ENCODE data around the gene PKMYT1. TPM values are rescaled to one million over a fixed set of nuclear protein-coding genes. Genes with fewer than 3 reads are reported as not detected.

The PKMYT1 gene
- total RNA-seq, result 10 to 100 TPM; 16.5 to 52.3 TPM

DNA sequence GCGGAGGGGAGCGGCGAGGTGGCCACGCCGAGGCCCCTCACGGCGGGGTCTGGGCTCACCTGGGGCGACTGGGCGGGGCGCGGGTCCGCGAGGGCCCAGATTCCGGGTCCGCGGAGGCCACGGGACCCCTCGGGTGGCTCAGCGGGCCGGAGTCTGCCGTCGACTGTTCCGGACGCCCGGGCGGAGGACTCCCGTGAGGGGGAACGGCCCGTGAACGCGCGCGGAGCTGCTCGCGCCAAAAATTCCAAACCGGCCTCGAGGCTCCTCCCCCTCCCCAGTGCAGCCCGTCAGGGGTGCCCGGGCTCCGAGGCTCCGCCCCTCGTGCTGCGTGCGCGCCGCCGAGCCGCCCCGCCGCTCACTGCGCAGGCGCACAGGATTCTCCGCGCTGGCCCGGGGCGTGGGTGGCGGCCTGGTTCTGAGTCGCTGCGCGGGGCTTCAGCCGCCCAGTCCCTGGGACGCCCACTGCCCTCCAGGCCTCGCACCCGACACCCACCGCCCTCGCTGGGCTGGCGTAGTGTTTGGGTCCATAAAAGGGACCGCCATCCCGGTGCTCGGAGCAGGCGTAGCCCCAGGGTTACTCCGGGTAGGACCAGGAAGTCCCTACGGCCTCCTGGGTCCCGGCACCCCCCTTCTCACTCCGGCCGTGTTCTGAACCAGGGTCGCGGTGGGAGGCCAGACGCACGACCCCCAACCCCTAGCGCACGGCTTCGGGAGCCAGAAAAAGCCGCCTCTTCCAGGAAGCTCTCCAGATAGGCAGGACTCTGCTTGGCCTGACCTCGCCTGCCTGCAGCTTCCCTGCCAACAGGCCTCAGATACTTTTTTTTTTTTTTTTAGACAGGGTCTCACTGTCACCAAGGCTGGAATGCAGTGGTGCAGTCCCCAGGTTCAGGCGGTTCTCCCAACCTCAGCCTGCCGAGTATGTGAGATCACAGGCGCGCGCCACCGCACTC, at the start of gene PKMYT1:
PKMYT1 (minus strand) TSS at position 220 of the 950 bp plus-strand sequence. CDS start 789 bp downstream, outside the sequence.

GRCh38 chr16:3023669-3024478, 43.6 kb upstream of the PKMYT1 start, which contains the start of the genes HCFC1R1 and THOC6:
Gene HCFC1R1 (minus strand): TSS chr16:3023942. CDS start chr16:3023941, 1 bp downstream.
Gene THOC6 (plus strand): TSS chr16:3024035. CDS start chr16:3024327, 292 bp downstream.

DNA sequence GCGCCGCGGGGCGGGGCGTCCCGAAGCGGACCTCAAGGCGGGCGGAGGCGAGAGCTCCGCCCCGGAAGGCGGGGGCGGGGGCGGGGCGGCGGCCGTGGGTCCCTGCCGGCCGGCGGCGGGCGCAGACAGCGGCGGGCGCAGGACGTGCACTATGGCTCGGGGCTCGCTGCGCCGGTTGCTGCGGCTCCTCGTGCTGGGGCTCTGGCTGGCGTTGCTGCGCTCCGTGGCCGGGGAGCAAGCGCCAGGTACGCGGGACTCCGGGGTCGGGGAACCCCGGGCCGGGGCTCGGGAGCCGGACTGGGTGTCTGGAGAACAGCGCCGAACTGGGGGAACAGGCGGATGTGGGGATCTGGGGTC, 40.0 kb upstream of the PKMYT1 start, which contains the start of gene TNFRSF12A:
TNFRSF12A (plus strand) TSS at position 122 of the 357 bp plus-strand sequence; CDS start at position 152, 30 bp downstream.

DNA sequence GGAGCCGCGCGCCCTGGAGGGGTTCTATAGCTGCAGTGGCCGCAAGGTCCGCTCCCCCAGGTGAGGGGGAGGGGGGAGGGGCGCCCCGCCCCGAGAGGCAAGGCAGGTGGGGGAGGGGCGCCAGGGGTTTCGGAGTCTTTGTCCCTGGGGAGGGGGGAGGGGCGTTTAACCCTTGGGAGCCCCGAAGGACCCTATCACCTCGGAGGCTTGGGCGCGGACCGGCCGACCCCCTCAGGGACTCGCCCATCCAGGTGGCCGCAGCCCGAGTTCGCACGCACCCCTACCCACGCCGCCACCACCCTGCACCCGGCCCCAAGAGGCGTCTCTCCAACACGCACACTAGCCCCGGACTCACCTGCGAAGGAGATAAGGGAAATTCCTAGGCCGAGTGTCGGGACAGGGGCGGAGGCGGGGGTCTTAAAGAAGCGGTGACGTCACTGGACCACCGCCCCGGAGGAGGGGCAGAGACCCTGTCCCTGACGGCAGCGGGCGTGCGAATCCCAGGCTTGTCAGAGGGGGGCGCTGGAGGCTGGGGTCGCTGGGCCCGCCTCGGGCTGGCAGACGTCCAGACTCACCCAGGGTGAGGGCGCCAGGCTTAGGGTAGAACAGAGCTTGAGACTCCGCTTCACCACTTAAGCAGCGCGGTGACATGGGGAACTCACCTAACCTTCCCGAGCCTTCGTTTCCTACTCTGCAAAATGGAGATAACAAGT, 37.7 kb upstream of the PKMYT1 start, which contains the start of gene CLDN6:
CLDN6 (minus strand) TSS at position 390 of the 713 bp plus-strand sequence. CDS start 2,162 bp downstream, outside the sequence.

GRCh38 chr16:3012828-3013420, 32.7 kb upstream of the PKMYT1 start, which contains the start of gene CLDN9:
Gene CLDN9 (plus strand): TSS chr16:3012923. CDS start chr16:3013363, 440 bp downstream.

DNA sequence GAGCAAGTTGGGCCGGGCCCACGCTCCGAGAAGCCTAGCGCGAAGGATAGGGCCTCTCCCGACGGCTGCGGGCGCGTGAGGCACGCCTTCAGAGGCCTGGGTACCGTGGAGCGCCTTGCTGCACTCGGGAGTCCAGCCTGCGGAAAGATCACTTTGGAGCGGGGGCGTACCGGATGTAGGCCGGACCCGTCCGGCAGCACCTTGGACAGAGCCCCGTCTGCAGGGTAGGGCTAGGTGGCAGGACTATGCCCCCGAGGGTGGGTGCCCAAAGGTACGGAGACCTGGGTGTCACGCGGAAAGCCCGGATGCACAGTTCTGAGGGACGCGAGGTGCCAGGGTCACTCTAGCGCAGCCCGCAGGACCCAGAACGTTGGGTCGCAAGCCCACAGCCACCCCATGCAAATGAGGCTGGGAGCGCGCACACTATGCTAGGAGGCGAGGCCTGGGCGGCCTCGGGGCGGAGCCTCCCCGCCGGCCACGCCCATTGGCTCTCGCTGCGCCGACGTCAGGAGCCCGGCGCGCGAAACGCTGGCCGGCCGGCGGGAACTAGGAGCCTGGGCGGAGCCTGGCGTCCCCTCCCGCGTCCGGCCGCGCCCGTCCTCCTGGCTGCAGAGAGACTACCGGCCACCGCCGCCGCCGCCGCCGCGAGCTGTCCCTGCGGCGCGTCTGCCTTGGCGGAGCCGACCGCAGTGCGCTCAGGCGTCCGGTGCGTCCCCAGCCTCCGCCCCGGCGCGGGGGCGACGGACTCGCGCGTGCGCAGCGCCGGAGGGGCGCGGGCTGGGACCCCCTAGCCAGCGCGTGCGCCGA, 11.3 kb downstream of the PKMYT1 start, which contains the start of gene PAQR4:
PAQR4 (plus strand) TSS at position 611 of the 807 bp plus-strand sequence. CDS start 327 bp downstream, outside the sequence.

GRCh38 chr16:2963723-2964474, 16.3 kb downstream of the PKMYT1 start, which contains the start of gene KREMEN2:
Gene KREMEN2 (plus strand): TSS chr16:2964275. CDS start chr16:2964521, 246 bp downstream.

Small RNA genes within 50 kb of the gene (small RNA-seq; reads per million reads assigned to genes)
- 0 reads per million in 2 donors for gene LINC00514

Other genes starting within 250 kb of the PKMYT1 start
- gene SRRM2, start 227.8 kb downstream of the PKMYT1 start, total RNA-seq, result 10 to 100 TPM; 61.9 to 73.0 TPM
- gene ELOB, start 203.2 kb downstream of the PKMYT1 start, total RNA-seq, result 100 to 1,000 TPM; 238 TPM
- gene PRSS33, start 192.9 kb downstream of the PKMYT1 start, total RNA-seq, result not detected
- not detected for gene PRSS41, start 182.0 kb downstream of the PKMYT1 start, total RNA-seq
- 1 to 10 TPM in 1 of 2 donors, not detected in 1; 1.4 TPM for gene PRSS21, start 163.2 kb downstream of the PKMYT1 start, total RNA-seq
- gene ZG16B, start 150.1 kb downstream of the PKMYT1 start, total RNA-seq, result not detected
- not detected for gene PRSS22, start 122.3 kb downstream of the PKMYT1 start, total RNA-seq
- 10 to 100 TPM; 47.8 to 57.6 TPM for gene FLYWCH2, start 97.2 kb downstream of the PKMYT1 start, total RNA-seq
- gene FLYWCH1, start 68.5 kb downstream of the PKMYT1 start, total RNA-seq, result 100 to 1,000 TPM in 1 of 2 donors, 10 to 100 TPM in 1; 54.6 to 113 TPM
- gene KREMEN2, start 16.2 kb downstream of the PKMYT1 start, total RNA-seq, result under 1 TPM; 0.33 to 0.34 TPM
- 10 to 100 TPM in 1 of 2 donors, 1 to 10 TPM in 1; 9.6 to 22.0 TPM for gene PAQR4, start 11.1 kb downstream of the PKMYT1 start, total RNA-seq
- gene CLDN9, start 32.5 kb upstream of the PKMYT1 start, total RNA-seq, result not detected
- gene CLDN6, start 37.7 kb upstream of the PKMYT1 start, total RNA-seq, result not detected
- 10 to 100 TPM; 16.9 to 35.6 TPM for gene TNFRSF12A, start 39.9 kb upstream of the PKMYT1 start, total RNA-seq
- gene HCFC1R1, start 43.5 kb upstream of the PKMYT1 start, total RNA-seq, result 10 to 100 TPM; 11.7 to 19.6 TPM
- 10 to 100 TPM; 24.0 to 25.5 TPM for gene THOC6, start 43.6 kb upstream of the PKMYT1 start, total RNA-seq
- not detected for gene BICDL2, start 56.5 kb upstream of the PKMYT1 start, total RNA-seq
- under 1 TPM; under 0.01 to 1.00 TPM for gene MMP25, start 66.1 kb upstream of the PKMYT1 start, total RNA-seq
- 1 to 10 TPM in 1 of 2 donors, not detected in 1; 6.2 TPM for gene IL32, start 85.2 kb upstream of the PKMYT1 start, total RNA-seq
- not detected for gene ZSCAN10, start 118.8 kb upstream of the PKMYT1 start, total RNA-seq
- gene ZNF205, start 132.1 kb upstream of the PKMYT1 start, total RNA-seq, result 10 to 100 TPM; 17.6 to 18.2 TPM
- 1 to 10 TPM; 7.0 to 7.9 TPM for gene ZNF213, start 154.6 kb upstream of the PKMYT1 start, total RNA-seq
- not detected for gene OR1F1, start 207.8 kb upstream of the PKMYT1 start, total RNA-seq

Data from melanocyte of skin (primary cell).